HepG2 (cell line): ENCODE measurements around the gene IQCE. TPM values are rescaled to one million over a fixed set of nuclear protein-coding genes. Genes with fewer than 3 reads are reported as not detected.

ENCODE experiments used
- AGO1 ChIP-seq: fragments of 200-400 bp; formaldehyde crosslinking; IDR thresholded peaks from 2 replicates; pipeline ENCODE4 v1.6.1; 2017; ENCODE audit warnings: mild to moderate bottlenecking, low read depth, low read length, moderate library complexity; ENCODE audit not compliant: poor library complexity, severe bottlenecking
- BHLHE40 ChIP-seq: IDR thresholded peaks from 2 replicates; pipeline ENCODE4 v1.6.1; 2011; ENCODE audit warnings: low read length, improper control_type of control experiment
- CREB1 ChIP-seq, 2 experiments: fragments of 450-650 bp in 1 of 2; IDR thresholded peaks; 2 replicates each; pipeline ENCODE4 v1.6.1; 2016 to 2017; ENCODE audit warnings: control low read depth in 1 of 2, mild to moderate bottlenecking in 1 of 2, missing compliant biosample characterization in 1 of 2, missing genetic modification characterization in 1 of 2
- FOXO1 ChIP-seq: sonication (generic); formaldehyde crosslinking; IDR thresholded peaks from 2 replicates; pipeline ENCODE4 v1.4.0; 2020; ENCODE audit warnings: missing genetic modification reagents
- KMT2A ChIP-seq: sonication (generic); formaldehyde crosslinking; IDR thresholded peaks from 2 replicates; pipeline ENCODE4 v1.4.0; 2020; ENCODE audit warnings: missing genetic modification reagents
- MED1 ChIP-seq: sonication (generic); formaldehyde crosslinking; IDR thresholded peaks from 2 replicates; pipeline ENCODE4 v1.4.0; 2020; ENCODE audit warnings: missing genetic modification reagents
- PHF5A ChIP-seq: IDR thresholded peaks from one replicate; pipeline ENCODE4 v1.6.1; 2018; ENCODE audit warnings: low read depth, missing genetic modification reagents; ENCODE audit not compliant: unreplicated experiment
- XRCC5 ChIP-seq: fragments of 200-400 bp; formaldehyde crosslinking; optimal IDR thresholded peaks from 2 replicates; pipeline ENCODE3; 2017; ENCODE audit warnings: mild to moderate bottlenecking, low read length
- ZBTB3 ChIP-seq: sonication (generic); formaldehyde crosslinking; IDR thresholded peaks from 2 replicates; pipeline ENCODE4 v1.4.0; 2020; ENCODE audit warnings: low read depth, mild to moderate bottlenecking, moderate library complexity, missing genetic modification reagents, borderline replicate concordance
- ZMYM3 ChIP-seq: sonication (generic); formaldehyde crosslinking; IDR thresholded peaks from 2 replicates; pipeline ENCODE4 v1.5.1; 2020; ENCODE audit warnings: mild to moderate bottlenecking, missing genetic modification reagents
- ZNF615 ChIP-seq: sonication (generic); formaldehyde crosslinking; IDR thresholded peaks from 2 replicates; pipeline ENCODE4 v1.5.0; 2020; ENCODE audit warnings: mild to moderate bottlenecking, missing genetic modification reagents, borderline replicate concordance
- ZNF629 ChIP-seq: sonication (generic); formaldehyde crosslinking; conservative IDR thresholded peaks from 2 replicates; pipeline ENCODE4 v1.5.0; 2020; ENCODE audit warnings: missing genetic modification reagents
- ZNF850 ChIP-seq: sonication (generic); formaldehyde crosslinking; conservative IDR thresholded peaks from 2 replicates; pipeline ENCODE4 v1.9.0; 2021; ENCODE audit warnings: mild to moderate bottlenecking, missing genetic modification reagents
- ZNF879 ChIP-seq: sonication (generic); formaldehyde crosslinking; IDR thresholded peaks from 2 replicates; pipeline ENCODE4 v1.8.1; 2023; ENCODE audit warnings: missing genetic modification reagents
- polyA plus RNA-seq, 8 experiments: library from polyadenylated mRNA; depleted of rRNA in 3 of 8; stranded (reverse) in 7 of 8; unstranded in 1 of 8; fragments of >200 nt; fragmentation: Illumina TruSeq in 4 of 8; extraction: Trizol in 4 of 8; gene quantifications; 2 replicates each; pipeline versions ENCODE4 v1.2.1 to v1.2.3, GENCODE V29; 2011 to 2016; ENCODE audit warnings: low read depth in 4 of 8, missing spikeins in 1 of 8, mixed read lengths in 1 of 8; ENCODE audit not compliant: insufficient read depth in 1 of 8
- total RNA-seq, 5 experiments: library from RNA; depleted of rRNA; stranded (reverse); fragments of >200 nt; fragmentation: Illumina TruSeq; extraction: Trizol; gene quantifications; 2 replicates each; pipeline ENCODE4 v1.2.3, GENCODE V29; 2016; ENCODE audit warnings: low read depth in 1 of 5
- TF ChIP-seq, protein P1 (sequence below): sonication (generic); formaldehyde crosslinking; IDR thresholded peaks from 2 replicates; pipeline ENCODE4 v1.8.1; 2022; ENCODE audit warnings: mild to moderate bottlenecking, missing genetic modification reagents
- TF ChIP-seq, protein P2 (sequence below): sonication (generic); formaldehyde crosslinking; IDR thresholded peaks from 2 replicates; pipeline ENCODE4 v1.4.0; 2020; ENCODE audit warnings: missing genetic modification reagents
- TF ChIP-seq, protein P3 (sequence below): sonication (generic); formaldehyde crosslinking; IDR thresholded peaks from 2 replicates; pipeline ENCODE4 v1.9.0; 2021; ENCODE audit warnings: missing genetic modification reagents, borderline replicate concordance
- TF ChIP-seq, protein P4 (sequence below): sonication (generic); formaldehyde crosslinking; IDR thresholded peaks from 2 replicates; pipeline ENCODE4 v1.5.0; 2020; ENCODE audit warnings: mild to moderate bottlenecking, low read depth, missing genetic modification reagents, borderline replicate concordance

IQCE gene
- total and polyA plus RNA-seq, 2 of the 13 experiments (the other 11 are each of a cell fraction or from before 2014, with no cell fraction given) = 1.5 to 2.5 TPM

DNA sequence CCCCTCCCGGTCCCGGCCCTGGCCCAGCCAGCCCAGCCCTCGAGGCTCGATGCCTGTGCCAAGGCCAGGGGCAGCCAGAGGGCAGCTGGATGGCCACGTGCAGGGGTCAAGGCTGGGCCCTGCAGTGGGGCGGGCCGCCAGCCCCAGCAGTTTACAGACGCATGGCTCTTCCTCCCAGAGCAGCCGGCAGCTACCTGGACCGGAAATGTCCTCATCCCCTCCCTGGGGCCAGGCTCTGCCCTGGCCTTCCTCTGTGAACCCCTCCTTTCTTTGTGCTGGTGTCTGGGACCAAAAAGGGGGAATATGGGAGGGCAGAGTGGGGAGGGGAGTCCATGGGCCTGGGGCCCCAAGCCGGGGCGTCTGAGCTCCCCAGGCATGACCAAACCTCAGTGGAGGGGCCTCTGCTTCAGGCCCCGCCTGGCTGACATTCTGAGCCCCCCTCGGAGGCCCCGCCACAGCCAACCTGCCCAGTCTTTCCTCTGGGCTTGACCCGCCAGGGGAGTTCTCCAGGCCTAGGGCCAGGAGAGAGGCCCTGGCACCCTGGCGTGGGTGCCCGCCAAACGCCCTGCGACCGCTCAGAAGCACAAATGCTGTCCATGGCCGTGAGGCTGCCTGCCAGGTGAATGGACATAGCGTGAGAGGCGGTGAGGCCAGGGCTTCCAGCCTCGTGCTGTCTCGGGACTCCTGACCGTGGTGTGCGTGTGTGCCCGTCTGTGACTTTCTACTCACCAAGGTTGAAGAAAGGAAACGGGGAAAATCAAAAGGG lies 104.5 kb downstream of the IQCE start (continued):
- TF ChIP-seq ZBTB3 = peak; percentile 92
- no peak for TF ChIP-seq CREB1 (IDR thresholded peaks at IDR 0.05)
- no peak for TF ChIP-seq CREB1 (CRISPR knock-in tag; IDR thresholded peaks at IDR 0.05)
- TF ChIP-seq, protein P1, sequence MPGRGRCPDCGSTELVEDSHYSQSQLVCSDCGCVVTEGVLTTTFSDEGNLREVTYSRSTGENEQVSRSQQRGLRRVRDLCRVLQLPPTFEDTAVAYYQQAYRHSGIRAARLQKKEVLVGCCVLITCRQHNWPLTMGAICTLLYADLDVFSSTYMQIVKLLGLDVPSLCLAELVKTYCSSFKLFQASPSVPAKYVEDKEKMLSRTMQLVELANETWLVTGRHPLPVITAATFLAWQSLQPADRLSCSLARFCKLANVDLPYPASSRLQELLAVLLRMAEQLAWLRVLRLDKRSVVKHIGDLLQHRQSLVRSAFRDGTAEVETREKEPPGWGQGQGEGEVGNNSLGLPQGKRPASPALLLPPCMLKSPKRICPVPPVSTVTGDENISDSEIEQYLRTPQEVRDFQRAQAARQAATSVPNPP (CRISPR knock-in tag) = peak; percentile 59; the same call in 1 of the 2 replicates
- TF ChIP-seq, protein P2, sequence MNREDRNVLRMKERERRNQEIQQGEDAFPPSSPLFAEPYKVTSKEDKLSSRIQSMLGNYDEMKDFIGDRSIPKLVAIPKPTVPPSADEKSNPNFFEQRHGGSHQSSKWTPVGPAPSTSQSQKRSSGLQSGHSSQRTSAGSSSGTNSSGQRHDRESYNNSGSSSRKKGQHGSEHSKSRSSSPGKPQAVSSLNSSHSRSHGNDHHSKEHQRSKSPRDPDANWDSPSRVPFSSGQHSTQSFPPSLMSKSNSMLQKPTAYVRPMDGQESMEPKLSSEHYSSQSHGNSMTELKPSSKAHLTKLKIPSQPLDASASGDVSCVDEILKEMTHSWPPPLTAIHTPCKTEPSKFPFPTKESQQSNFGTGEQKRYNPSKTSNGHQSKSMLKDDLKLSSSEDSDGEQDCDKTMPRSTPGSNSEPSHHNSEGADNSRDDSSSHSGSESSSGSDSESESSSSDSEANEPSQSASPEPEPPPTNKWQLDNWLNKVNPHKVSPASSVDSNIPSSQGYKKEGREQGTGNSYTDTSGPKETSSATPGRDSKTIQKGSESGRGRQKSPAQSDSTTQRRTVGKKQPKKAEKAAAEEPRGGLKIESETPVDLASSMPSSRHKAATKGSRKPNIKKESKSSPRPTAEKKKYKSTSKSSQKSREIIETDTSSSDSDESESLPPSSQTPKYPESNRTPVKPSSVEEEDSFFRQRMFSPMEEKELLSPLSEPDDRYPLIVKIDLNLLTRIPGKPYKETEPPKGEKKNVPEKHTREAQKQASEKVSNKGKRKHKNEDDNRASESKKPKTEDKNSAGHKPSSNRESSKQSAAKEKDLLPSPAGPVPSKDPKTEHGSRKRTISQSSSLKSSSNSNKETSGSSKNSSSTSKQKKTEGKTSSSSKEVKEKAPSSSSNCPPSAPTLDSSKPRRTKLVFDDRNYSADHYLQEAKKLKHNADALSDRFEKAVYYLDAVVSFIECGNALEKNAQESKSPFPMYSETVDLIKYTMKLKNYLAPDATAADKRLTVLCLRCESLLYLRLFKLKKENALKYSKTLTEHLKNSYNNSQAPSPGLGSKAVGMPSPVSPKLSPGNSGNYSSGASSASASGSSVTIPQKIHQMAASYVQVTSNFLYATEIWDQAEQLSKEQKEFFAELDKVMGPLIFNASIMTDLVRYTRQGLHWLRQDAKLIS (CRISPR knock-in tag) = no peak
- peak; percentile 74; the same call in 1 of the 2 replicates for TF ChIP-seq ZMYM3 (CRISPR knock-in tag)
- TF ChIP-seq, protein P3, sequence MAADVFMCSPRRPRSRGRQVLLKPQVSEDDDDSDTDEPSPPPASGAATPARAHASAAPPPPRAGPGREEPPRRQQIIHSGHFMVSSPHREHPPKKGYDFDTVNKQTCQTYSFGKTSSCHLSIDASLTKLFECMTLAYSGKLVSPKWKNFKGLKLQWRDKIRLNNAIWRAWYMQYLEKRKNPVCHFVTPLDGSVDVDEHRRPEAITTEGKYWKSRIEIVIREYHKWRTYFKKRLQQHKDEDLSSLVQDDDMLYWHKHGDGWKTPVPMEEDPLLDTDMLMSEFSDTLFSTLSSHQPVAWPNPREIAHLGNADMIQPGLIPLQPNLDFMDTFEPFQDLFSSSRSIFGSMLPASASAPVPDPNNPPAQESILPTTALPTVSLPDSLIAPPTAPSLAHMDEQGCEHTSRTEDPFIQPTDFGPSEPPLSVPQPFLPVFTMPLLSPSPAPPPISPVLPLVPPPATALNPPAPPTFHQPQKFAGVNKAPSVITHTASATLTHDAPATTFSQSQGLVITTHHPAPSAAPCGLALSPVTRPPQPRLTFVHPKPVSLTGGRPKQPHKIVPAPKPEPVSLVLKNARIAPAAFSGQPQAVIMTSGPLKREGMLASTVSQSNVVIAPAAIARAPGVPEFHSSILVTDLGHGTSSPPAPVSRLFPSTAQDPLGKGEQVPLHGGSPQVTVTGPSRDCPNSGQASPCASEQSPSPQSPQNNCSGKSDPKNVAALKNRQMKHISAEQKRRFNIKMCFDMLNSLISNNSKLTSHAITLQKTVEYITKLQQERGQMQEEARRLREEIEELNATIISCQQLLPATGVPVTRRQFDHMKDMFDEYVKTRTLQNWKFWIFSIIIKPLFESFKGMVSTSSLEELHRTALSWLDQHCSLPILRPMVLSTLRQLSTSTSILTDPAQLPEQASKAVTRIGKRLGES (CRISPR knock-in tag) = peak; percentile 94
- no peak for TF ChIP-seq ZNF850 (CRISPR knock-in tag)
- TF ChIP-seq FOXO1 (CRISPR knock-in tag) = peak; percentile 82
- no peak for TF ChIP-seq XRCC5
- TF ChIP-seq ZNF629 (CRISPR knock-in tag) = no peak; the same call in 1 of the 2 replicates
- peak; percentile 84 for TF ChIP-seq AGO1
- TF ChIP-seq PHF5A (CRISPR knock-in tag) = peak; percentile 79
- TF ChIP-seq KMT2A = peak; percentile 64; the same call in 1 of the 2 replicates
- TF ChIP-seq, protein P4, sequence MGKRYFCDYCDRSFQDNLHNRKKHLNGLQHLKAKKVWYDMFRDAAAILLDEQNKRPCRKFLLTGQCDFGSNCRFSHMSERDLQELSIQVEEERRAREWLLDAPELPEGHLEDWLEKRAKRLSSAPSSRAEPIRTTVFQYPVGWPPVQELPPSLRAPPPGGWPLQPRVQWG (CRISPR knock-in tag) = no peak
- TF ChIP-seq ZNF615 = no peak
- TF ChIP-seq MED1 (CRISPR knock-in tag) = peak; percentile 97
- peak; percentile 92 for TF ChIP-seq ZNF879 (CRISPR knock-in tag)
- peak; percentile 96 for TF ChIP-seq BHLHE40
